Measurements from ENCODE around the gene TMIGD1.

- TF ChIP-seq, protein P1, sequence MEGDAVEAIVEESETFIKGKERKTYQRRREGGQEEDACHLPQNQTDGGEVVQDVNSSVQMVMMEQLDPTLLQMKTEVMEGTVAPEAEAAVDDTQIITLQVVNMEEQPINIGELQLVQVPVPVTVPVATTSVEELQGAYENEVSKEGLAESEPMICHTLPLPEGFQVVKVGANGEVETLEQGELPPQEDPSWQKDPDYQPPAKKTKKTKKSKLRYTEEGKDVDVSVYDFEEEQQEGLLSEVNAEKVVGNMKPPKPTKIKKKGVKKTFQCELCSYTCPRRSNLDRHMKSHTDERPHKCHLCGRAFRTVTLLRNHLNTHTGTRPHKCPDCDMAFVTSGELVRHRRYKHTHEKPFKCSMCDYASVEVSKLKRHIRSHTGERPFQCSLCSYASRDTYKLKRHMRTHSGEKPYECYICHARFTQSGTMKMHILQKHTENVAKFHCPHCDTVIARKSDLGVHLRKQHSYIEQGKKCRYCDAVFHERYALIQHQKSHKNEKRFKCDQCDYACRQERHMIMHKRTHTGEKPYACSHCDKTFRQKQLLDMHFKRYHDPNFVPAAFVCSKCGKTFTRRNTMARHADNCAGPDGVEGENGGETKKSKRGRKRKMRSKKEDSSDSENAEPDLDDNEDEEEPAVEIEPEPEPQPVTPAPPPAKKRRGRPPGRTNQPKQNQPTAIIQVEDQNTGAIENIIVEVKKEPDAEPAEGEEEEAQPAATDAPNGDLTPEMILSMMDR (IDR thresholded peaks at IDR 0.05 in 8 of 11, conservative IDR thresholded peaks at IDR 0.05 in 3 of 11), result no peak
- no peak for TF ChIP-seq POLR2A (IDR thresholded peaks at IDR 0.05)
Measured at GRCh38 chr17:30318155-30318554, 15.7 kb downstream of the TMIGD1 start.
